ENCODE data around the gene IGF2R.

IGF2R gene

DNA sequence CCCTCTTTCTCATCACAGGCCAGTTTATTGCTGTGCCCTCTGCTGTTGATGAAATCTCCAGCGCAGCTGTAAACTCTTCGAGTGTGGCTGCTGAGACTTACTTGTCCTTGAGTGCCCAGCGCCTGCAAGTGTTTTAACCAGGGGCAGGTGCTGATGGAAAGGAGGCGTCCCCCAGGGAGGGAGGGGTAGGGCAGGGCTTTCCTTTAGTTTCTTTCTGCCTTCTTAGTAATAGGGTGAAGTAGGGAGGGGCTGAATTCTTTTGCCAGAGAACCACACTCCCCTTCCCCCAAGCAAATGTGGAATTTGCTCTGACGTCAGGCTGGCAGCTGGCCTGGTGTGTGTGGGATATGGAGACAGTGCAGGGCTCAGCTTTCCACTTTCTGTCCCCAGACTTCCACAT is 61.2 kb downstream of the IGF2R start:
- Histone ChIP-seq H3K36me3 (replicated peaks; ENCODE audit: low read depth, low read length) (no peaks in the 10 kb centered on the region), H3K9me3 (ENCODE audit: insufficient read depth, low read length) (no peaks in the 10 kb centered on the region), H4K20me1 (ENCODE audit: insufficient read depth, low read length) (no peaks in the 10 kb centered on the region), H3K4me2 (ENCODE audit: low read length) (no peak overlapping the region), H3K4me1 (ENCODE audit: low read length) (no peaks in the 10 kb centered on the region), H3K27ac (ENCODE audit: low read length) (no peak overlapping the region), H3K79me2 (ENCODE audit: low read length) (no peaks in the 10 kb centered on the region), H3K9ac (ENCODE audit: low read length) (no peak overlapping the region), H3K4me3 (ENCODE audit: low read length) (no peak overlapping the region), H2AFZ (ENCODE audit: low read depth, low read length) (no peak overlapping the region), H3K27me3 (ENCODE audit: low read depth, low read length) (no peaks in the 10 kb centered on the region)
- no peak for TF ChIP-seq EZH2phosphoT487 (IDR thresholded peaks at IDR 0.05; ENCODE audit: low read depth)
- TF ChIP-seq, protein P1, sequence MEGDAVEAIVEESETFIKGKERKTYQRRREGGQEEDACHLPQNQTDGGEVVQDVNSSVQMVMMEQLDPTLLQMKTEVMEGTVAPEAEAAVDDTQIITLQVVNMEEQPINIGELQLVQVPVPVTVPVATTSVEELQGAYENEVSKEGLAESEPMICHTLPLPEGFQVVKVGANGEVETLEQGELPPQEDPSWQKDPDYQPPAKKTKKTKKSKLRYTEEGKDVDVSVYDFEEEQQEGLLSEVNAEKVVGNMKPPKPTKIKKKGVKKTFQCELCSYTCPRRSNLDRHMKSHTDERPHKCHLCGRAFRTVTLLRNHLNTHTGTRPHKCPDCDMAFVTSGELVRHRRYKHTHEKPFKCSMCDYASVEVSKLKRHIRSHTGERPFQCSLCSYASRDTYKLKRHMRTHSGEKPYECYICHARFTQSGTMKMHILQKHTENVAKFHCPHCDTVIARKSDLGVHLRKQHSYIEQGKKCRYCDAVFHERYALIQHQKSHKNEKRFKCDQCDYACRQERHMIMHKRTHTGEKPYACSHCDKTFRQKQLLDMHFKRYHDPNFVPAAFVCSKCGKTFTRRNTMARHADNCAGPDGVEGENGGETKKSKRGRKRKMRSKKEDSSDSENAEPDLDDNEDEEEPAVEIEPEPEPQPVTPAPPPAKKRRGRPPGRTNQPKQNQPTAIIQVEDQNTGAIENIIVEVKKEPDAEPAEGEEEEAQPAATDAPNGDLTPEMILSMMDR (IDR thresholded peaks at IDR 0.05; ENCODE audit: low read depth, low read length): no peak

DNA sequence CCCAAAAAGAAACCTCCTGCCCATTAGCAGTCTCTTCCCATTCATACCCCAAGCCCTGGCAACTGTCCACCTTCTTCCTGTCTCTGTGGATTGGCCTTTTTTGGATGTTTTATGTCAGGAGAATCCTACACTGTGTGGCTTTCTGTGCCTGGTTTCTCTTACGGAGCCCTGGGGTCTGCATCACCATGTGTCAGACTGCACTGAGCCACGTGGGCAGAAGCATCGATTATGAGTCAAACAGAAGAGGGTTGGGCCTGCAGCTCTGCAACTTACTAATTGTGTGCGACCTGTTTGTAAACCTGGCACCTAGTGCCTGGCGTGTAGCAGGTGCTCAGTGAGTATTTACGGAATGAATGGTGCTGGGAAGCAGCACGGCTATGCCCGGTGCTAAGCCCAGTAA is 62.6 kb downstream of the IGF2R start:
- no peaks in the 10 kb centered on the region for H4K20me1 ChIP-seq (ENCODE audit: insufficient read depth, low read length)
- H3K27ac ChIP-seq (ENCODE audit: low read length): no peak overlapping the region
- H3K9ac ChIP-seq (ENCODE audit: low read length): no peak overlapping the region
- H3K4me2 ChIP-seq (ENCODE audit: low read length): no peak overlapping the region
- H3K4me1 ChIP-seq (ENCODE audit: low read length): no peaks in the 10 kb centered on the region
- H3K79me2 ChIP-seq (ENCODE audit: low read length): no peaks in the 10 kb centered on the region
- no peaks in the 10 kb centered on the region for H3K36me3 ChIP-seq (replicated peaks; ENCODE audit: low read depth, low read length)
- H3K4me3 ChIP-seq (ENCODE audit: low read length): no peak overlapping the region
- H2AFZ ChIP-seq (ENCODE audit: low read depth, low read length): no peak overlapping the region
- H3K27me3 ChIP-seq (ENCODE audit: low read depth, low read length): no peaks in the 10 kb centered on the region
- TF ChIP-seq, protein P1 (IDR thresholded peaks at IDR 0.05; ENCODE audit: low read depth, low read length): no peak
- no peak for TF ChIP-seq EZH2phosphoT487 (IDR thresholded peaks at IDR 0.05; ENCODE audit: low read depth)
- H3K9me3 ChIP-seq (ENCODE audit: insufficient read depth, low read length): no peaks in the 10 kb centered on the region

DNA sequence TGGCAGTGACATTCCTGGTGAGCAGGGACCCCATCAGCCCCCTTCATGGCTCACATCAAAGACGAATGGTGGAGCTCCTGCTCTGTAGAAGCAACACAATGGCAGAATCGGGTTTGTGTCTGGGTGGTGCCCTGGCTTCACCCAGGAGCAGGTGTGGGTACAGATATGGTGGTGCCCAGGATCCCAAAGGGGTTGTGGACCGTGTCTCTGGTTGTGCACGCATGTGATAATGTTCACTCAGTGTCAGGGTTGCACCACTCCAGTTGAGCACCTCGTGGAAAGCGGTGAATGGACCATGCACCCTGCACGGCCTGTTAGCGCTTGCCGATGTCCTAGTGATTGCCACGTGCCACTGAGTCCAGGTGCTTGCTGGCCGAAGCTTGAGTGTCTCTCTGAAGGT is 63.0 kb downstream of the IGF2R start:
- no peaks in the 10 kb centered on the region for H4K20me1 ChIP-seq (ENCODE audit: insufficient read depth, low read length)
- H3K4me1 ChIP-seq (ENCODE audit: low read length): no peaks in the 10 kb centered on the region
- no peak overlapping the region for H3K4me3 ChIP-seq (ENCODE audit: low read length)
- H3K27me3 ChIP-seq (ENCODE audit: low read depth, low read length): no peaks in the 10 kb centered on the region
- no peaks in the 10 kb centered on the region for H3K9me3 ChIP-seq (ENCODE audit: insufficient read depth, low read length)
- no peak for TF ChIP-seq EZH2phosphoT487 (IDR thresholded peaks at IDR 0.05; ENCODE audit: low read depth)
- TF ChIP-seq, protein P1 (IDR thresholded peaks at IDR 0.05; ENCODE audit: low read depth, low read length): no peak
- H3K36me3 ChIP-seq (replicated peaks; ENCODE audit: low read depth, low read length): no peaks in the 10 kb centered on the region
- no peaks in the 10 kb centered on the region for H3K79me2 ChIP-seq (ENCODE audit: low read length)
- H2AFZ ChIP-seq (ENCODE audit: low read depth, low read length): no peak overlapping the region
- no peak overlapping the region for H3K4me2 ChIP-seq (ENCODE audit: low read length)
- H3K27ac ChIP-seq (ENCODE audit: low read length): no peak overlapping the region
- H3K9ac ChIP-seq (ENCODE audit: low read length): no peak overlapping the region

DNA sequence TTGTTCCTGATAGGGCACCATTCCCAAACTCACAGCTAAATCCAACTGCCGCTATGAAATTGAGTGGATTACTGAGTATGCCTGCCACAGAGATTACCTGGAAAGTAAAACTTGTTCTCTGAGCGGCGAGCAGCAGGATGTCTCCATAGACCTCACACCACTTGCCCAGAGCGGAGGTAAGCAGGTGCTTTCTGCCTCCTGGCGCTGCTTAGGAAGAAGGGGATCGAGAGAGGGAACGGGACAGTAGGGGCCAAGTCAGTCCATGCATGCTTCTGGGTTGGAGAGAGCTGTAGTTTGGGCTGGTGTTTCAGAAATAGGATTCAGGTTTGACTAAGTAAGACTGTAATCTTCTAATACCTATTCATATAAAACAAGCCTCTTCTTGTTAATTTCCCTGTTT is 63.7 kb downstream of the IGF2R start:
- Histone ChIP-seq H4K20me1 (ENCODE audit: insufficient read depth, low read length) (no peaks in the 10 kb centered on the region), H3K4me3 (ENCODE audit: low read length) (no peak overlapping the region), H2AFZ (ENCODE audit: low read depth, low read length) (no peak overlapping the region), H3K27me3 (ENCODE audit: low read depth, low read length) (no peaks in the 10 kb centered on the region), H3K79me2 (ENCODE audit: low read length) (no peaks in the 10 kb centered on the region), H3K9me3 (ENCODE audit: insufficient read depth, low read length) (no peaks in the 10 kb centered on the region), H3K27ac (ENCODE audit: low read length) (no peak overlapping the region), H3K4me2 (ENCODE audit: low read length) (no peak overlapping the region), H3K9ac (ENCODE audit: low read length) (no peak overlapping the region), H3K4me1 (ENCODE audit: low read length) (no peaks in the 10 kb centered on the region), H3K36me3 (replicated peaks; ENCODE audit: low read depth, low read length) (no peaks in the 10 kb centered on the region)
- TF ChIP-seq EZH2phosphoT487 (IDR thresholded peaks at IDR 0.05; ENCODE audit: low read depth): no peak
- TF ChIP-seq, protein P1 (IDR thresholded peaks at IDR 0.05; ENCODE audit: low read depth, low read length): no peak
